CD4-positive, alpha-beta T cell (primary cell): ENCODE results near the gene PRKCA. TPM values are rescaled to one million over a fixed set of nuclear protein-coding genes. Genes with fewer than 3 reads are reported as not detected.

Experiments
- ATAC-seq: fragments of 200-7000 bp; cut with Tn5 transposase; one replicate; pipeline ENCODE4 v1.10.0; 2022; ENCODE audit warnings: mild to moderate bottlenecking; ENCODE audit not compliant: poor library complexity
- CTCF ChIA-PET: fragments of 350-600 bp; sonication (Branson Sonifier 250); formaldehyde crosslinking; loops from one replicate; lab custom pipeline; 2021; ENCODE audit warnings: antibody characterized with exemption, inconsistent platforms; lab: Charles Lee
- POLR2A ChIA-PET: fragments of 350-600 bp; sonication (Branson Sonifier 250); formaldehyde crosslinking; loops from one replicate; lab custom pipeline; 2021; ENCODE audit warnings: antibody characterized with exemption, inconsistent platforms; lab: Charles Lee
- DNase-seq, 14 experiments: peaks; one replicate each; pipeline ENCODE4 v3.0.0-alpha.2; 2013 to 2020; ENCODE audit warnings: mixed read lengths in 2 of 14
- H3K27ac ChIP-seq, 2 donors: one replicate each; pipeline versions ENCODE4 v1.5.1 to v1.7.0; 2013; ENCODE audit warnings: low read length in 2 of 2, low read depth in 1 of 2, mild to moderate bottlenecking in 1 of 2
- H3K27me3 ChIP-seq, 2 experiments: 1 replicate in 1 of 2; 2 replicates in 1 of 2; pipeline versions ENCODE4 v1.6.1 to v1.7.0; 2013; ENCODE audit warnings: low read length in 2 of 2, control low read depth in 1 of 2, mild to moderate bottlenecking in 1 of 2, moderate library complexity in 1 of 2; ENCODE audit not compliant: insufficient read depth in 2 of 2, control insufficient read depth in 1 of 2
- H3K36me3 ChIP-seq: one replicate; pipeline ENCODE4 v1.6.1; 2013; ENCODE audit warnings: low read length, control low read depth; ENCODE audit not compliant: insufficient read depth
- H3K4me1 ChIP-seq: one replicate; pipeline ENCODE4 v1.6.1; 2013; ENCODE audit warnings: low read length, control low read depth; ENCODE audit not compliant: insufficient read depth
- H3K4me3 ChIP-seq: one replicate; pipeline ENCODE4 v1.5.1; 2013; ENCODE audit warnings: mild to moderate bottlenecking, low read length, moderate library complexity
- H3K9me3 ChIP-seq, 2 experiments: 1 replicate in 1 of 2; 2 replicates in 1 of 2; pipeline versions ENCODE4 v1.6.1 to v1.7.0; 2013; ENCODE audit warnings: low read length in 2 of 2, mild to moderate bottlenecking in 2 of 2, control low read depth in 1 of 2, moderate library complexity in 1 of 2; ENCODE audit not compliant: control insufficient read depth in 1 of 2, insufficient read depth in 1 of 2
- H3K27ac Mint-ChIP-seq: one replicate; pipeline ENCODE4 v1.8.0; 2020; ENCODE audit warnings: mixed read lengths
- H3K27me3 Mint-ChIP-seq: one replicate; pipeline ENCODE4 v1.8.0; 2021; ENCODE audit warnings: mixed read lengths
- H3K36me3 Mint-ChIP-seq: one replicate; pipeline ENCODE4 v1.8.0; 2021; ENCODE audit warnings: low read depth, mixed read lengths
- H3K4me1 Mint-ChIP-seq: one replicate; pipeline ENCODE4 v1.8.0; 2021; ENCODE audit warnings: low read depth, mixed read lengths
- H3K4me3 Mint-ChIP-seq: one replicate; pipeline ENCODE4 v1.8.0; 2020; ENCODE audit warnings: mild to moderate bottlenecking, mixed read lengths
- H3K9me3 Mint-ChIP-seq: one replicate; pipeline ENCODE4 v1.8.0; 2020; ENCODE audit warnings: mixed read lengths
- CTCF ChIP-seq: fragments of 200-600 bp; IDR thresholded peaks from one replicate; pipeline ENCODE4 v1.8.0; 2022; ENCODE audit warnings: antibody characterized with exemption, mild to moderate bottlenecking
- intact Hi-C, 2 experiments: fragments of 100-400 bp; cut with DNase I in 1 of 2; cut with micrococcal nuclease in 1 of 2; formaldehyde crosslinking; loops; one replicate each; pipeline versions ENCODE4 v1.15.1 to v1.9.0; 2023 to 2025; cut with DNase I, micrococcal nuclease
- total RNA-seq, 174 experiments: library from RNA in 2 of 174; stranded (reverse) in 2 of 174; gene quantifications; one replicate each; pipeline ENCODE4 v1.2.3 and lab custom pipeline; 2021 to 2026

Gene PRKCA
- total RNA-seq, 2 experiments from 2014 or later, result 84.8 to 88.6 TPM

GRCh38 chr17:66755944-66756290 is 453.5 kb downstream of the PRKCA start:
- ATAC-seq (no peak), DNase-seq (no peak)
- H3K4me1 ChIP-seq, result no peaks in the 10 kb centered on the region
- H3K9me3 Mint-ChIP-seq, result no peaks in the 10 kb centered on the region
- peaks cover 80% of the 10 kb centered on the region for H3K36me3 Mint-ChIP-seq
- H3K27ac ChIP-seq, result no peak overlapping the region
- ChIA-PET POLR2A (no interaction called here), CTCF (no interaction called here)
- H3K9me3 ChIP-seq, result no peaks in the 10 kb centered on the region
- H3K36me3 ChIP-seq, result peaks cover 30% of the 10 kb centered on the region
- no peak for TF ChIP-seq CTCF
- no peak overlapping the region for H3K27ac Mint-ChIP-seq
- intact Hi-C loops, result loop anchor here in 1 of 2 experiments (10.0 kb wide), 1 partner anchor 59 kb away; no protein-coding TSS in a partner anchor
- H3K4me3 ChIP-seq, result no peak overlapping the region
- no peaks in the 10 kb centered on the region for H3K27me3 ChIP-seq
- H3K4me1 Mint-ChIP-seq, result no peaks in the 10 kb centered on the region
- no peaks in the 10 kb centered on the region for H3K27me3 Mint-ChIP-seq
- no peak overlapping the region for H3K4me3 Mint-ChIP-seq

GRCh38 chr17:66760324-66760723 is 457.9 kb downstream of the PRKCA start:
- Histone ChIP-seq H3K27me3 (no peaks in the 10 kb centered on the region), H3K9me3 (no peaks in the 10 kb centered on the region), H3K4me3 (no peak overlapping the region), H3K4me1 (no peaks in the 10 kb centered on the region), H3K36me3 (peaks cover 24% of the 10 kb centered on the region), H3K27ac (no peak overlapping the region)
- CTCF ChIA-PET, result no interaction called here
- no peaks in the 10 kb centered on the region for H3K9me3 Mint-ChIP-seq
- no peak for TF ChIP-seq CTCF
- H3K4me3 Mint-ChIP-seq, result no peak overlapping the region
- peaks cover 56% of the 10 kb centered on the region for H3K36me3 Mint-ChIP-seq
- intact Hi-C loops, result no loop called here
- no peaks in the 10 kb centered on the region for H3K27me3 Mint-ChIP-seq
- ATAC-seq (no peak), DNase-seq (no peak)
- H3K4me1 Mint-ChIP-seq, result no peaks in the 10 kb centered on the region
- POLR2A ChIA-PET, result no interaction called here
- H3K27ac Mint-ChIP-seq, result peak overlapping the region; percentile 17

GRCh38 chr17:66762276-66762675 is 459.9 kb downstream of the PRKCA start:
- Mint-ChIP-seq H3K4me1 (peaks cover 2% of the 10 kb centered on the region), H3K4me3 (no peak overlapping the region), H3K27me3 (no peaks in the 10 kb centered on the region), H3K36me3 (peaks cover 55% of the 10 kb centered on the region), H3K9me3 (no peaks in the 10 kb centered on the region), H3K27ac (no peak overlapping the region)
- intact Hi-C loops, result no loop called here
- CTCF ChIA-PET, result no interaction called here
- H3K27me3 ChIP-seq, result no peaks in the 10 kb centered on the region
- H3K4me3 ChIP-seq, result no peak overlapping the region
- H3K27ac ChIP-seq, result no peak overlapping the region
- H3K9me3 ChIP-seq, result no peaks in the 10 kb centered on the region
- POLR2A ChIA-PET, result no interaction called here
- ATAC-seq, result no peak
- no peaks in the 10 kb centered on the region for H3K4me1 ChIP-seq
- TF ChIP-seq CTCF, result no peak
- DNase-seq, result no peak
- peaks cover 15% of the 10 kb centered on the region for H3K36me3 ChIP-seq
